HEK293 (cell line): ENCODE data around the gene NRG2.

ENCODE experiments used
- CTCF ChIA-PET: fragments of 350-600 bp; formaldehyde crosslinking; extraction: SDS; loops from one replicate; lab custom pipeline; 2021; ENCODE audit warnings: antibody characterized with exemption; lab: Yijun Ruan, JAX
- POLR2A ChIA-PET: fragments of 300-600 bp; formaldehyde crosslinking; extraction: SDS; loops from one replicate; lab custom pipeline; 2020; ENCODE audit warnings: antibody characterized with exemption, inconsistent platforms; lab: Yijun Ruan, JAX
- H3K27ac ChIP-seq: fragments of 200-500 bp; sonication (Bioruptor generic); 2 replicates; pipeline ENCODE4 v1.5.1; 2014; ENCODE audit warnings: low read depth, low read length, control low read depth, inconsistent platforms; ENCODE audit errors: extremely low read depth
- H3K36me3 ChIP-seq, 2 experiments: fragments of 200-500 bp in 1 of 2; sonication (Bioruptor generic) in 1 of 2; 1 replicate in 1 of 2; 2 replicates in 1 of 2; pipeline ENCODE4 v1.5.1; 2014 to 2017; ENCODE audit warnings: inconsistent platforms in 2 of 2, low read length in 2 of 2; ENCODE audit not compliant: control insufficient read depth in 2 of 2, insufficient read depth in 1 of 2
- H3K4me1 ChIP-seq: fragments of 200-500 bp; sonication (Bioruptor generic); 2 replicates; pipeline ENCODE4 v1.5.1; 2014; ENCODE audit warnings: mild to moderate bottlenecking, low read length, inconsistent platforms; ENCODE audit not compliant: control insufficient read depth, insufficient read depth
- H3K4me3 ChIP-seq: 2 replicates; pipeline ENCODE4 v1.5.1; 2011; ENCODE audit warnings: low read depth, mild to moderate bottlenecking, control low read depth, low read length, moderate library complexity
- H3K9me3 ChIP-seq: fragments of 200-500 bp; sonication (Bioruptor generic); 2 replicates; pipeline ENCODE4 v1.5.1; 2014; ENCODE audit warnings: low read depth, low read length, inconsistent platforms; ENCODE audit not compliant: control insufficient read depth, insufficient read depth
- EGR2 ChIP-seq: fragments of 450-650 bp; formaldehyde crosslinking; IDR thresholded peaks from 2 replicates; pipeline ENCODE4 v1.5.1; 2016; ENCODE audit warnings: low read depth, missing biosample characterization, missing genetic modification characterization
- GLIS1 ChIP-seq: fragments of 450-650 bp; formaldehyde crosslinking; IDR thresholded peaks from 2 replicates; pipeline ENCODE4 v1.5.1; 2016; ENCODE audit warnings: missing biosample characterization, missing genetic modification characterization
- GLIS2 ChIP-seq: fragments of 450-650 bp; formaldehyde crosslinking; IDR thresholded peaks from 2 replicates; pipeline ENCODE4 v1.5.1; 2016; ENCODE audit warnings: missing biosample characterization, missing genetic modification characterization
- HOXA7 ChIP-seq: sonication (generic); formaldehyde crosslinking; IDR thresholded peaks from 2 replicates; pipeline ENCODE4 v1.8.1; 2022; ENCODE audit warnings: missing genetic modification reagents, borderline replicate concordance
- KLF16 ChIP-seq: fragments of 450-650 bp; formaldehyde crosslinking; IDR thresholded peaks from 2 replicates; pipeline ENCODE4 v1.5.1; 2017; ENCODE audit warnings: missing biosample characterization, missing genetic modification characterization
- OVOL3 ChIP-seq: fragments of 450-650 bp; formaldehyde crosslinking; IDR thresholded peaks from 2 replicates; pipeline ENCODE4 v1.5.1; 2016; ENCODE audit warnings: missing biosample characterization, missing genetic modification characterization
- PBX3 ChIP-seq: sonication (generic); formaldehyde crosslinking; IDR thresholded peaks from 2 replicates; pipeline ENCODE4 v1.8.1; 2022; ENCODE audit warnings: mild to moderate bottlenecking, moderate library complexity, missing genetic modification reagents
- SP2 ChIP-seq: fragments of 450-650 bp; formaldehyde crosslinking; IDR thresholded peaks from 2 replicates; pipeline ENCODE4 v1.5.1; 2016; ENCODE audit warnings: missing biosample characterization, missing genetic modification characterization
- TRIM28 ChIP-seq: IDR thresholded peaks from 2 replicates; pipeline ENCODE4 v1.6.1; 2011; ENCODE audit warnings: low read length, control low read depth, borderline replicate concordance
- ZBTB17 ChIP-seq: fragments of 450-650 bp; formaldehyde crosslinking; IDR thresholded peaks from 2 replicates; pipeline ENCODE4 v1.5.1; 2016; ENCODE audit warnings: missing biosample characterization, missing genetic modification characterization
- ZBTB49 ChIP-seq: fragments of 450-650 bp; formaldehyde crosslinking; IDR thresholded peaks from 2 replicates; pipeline ENCODE4 v1.5.1; 2016; ENCODE audit warnings: missing biosample characterization, missing genetic modification characterization, low read depth
- ZEB2 ChIP-seq: fragments of 450-650 bp; formaldehyde crosslinking; IDR thresholded peaks from 2 replicates; pipeline ENCODE4 v1.5.1; 2016; ENCODE audit warnings: missing biosample characterization, missing genetic modification characterization
- ZFHX2 ChIP-seq: fragments of 450-650 bp; formaldehyde crosslinking; conservative IDR thresholded peaks from 2 replicates; pipeline ENCODE4 v1.5.1; 2016; ENCODE audit warnings: missing biosample characterization, missing genetic modification characterization
- ZFP37 ChIP-seq: fragments of 450-650 bp; formaldehyde crosslinking; IDR thresholded peaks from 2 replicates; pipeline ENCODE4 v1.5.1; 2016; ENCODE audit warnings: missing biosample characterization, missing genetic modification characterization
- ZIC2 ChIP-seq: fragments of 450-650 bp; formaldehyde crosslinking; IDR thresholded peaks from 2 replicates; pipeline ENCODE4 v1.5.1; 2016; ENCODE audit warnings: missing biosample characterization, missing genetic modification characterization
- ZNF211 ChIP-seq: fragments of 450-650 bp; formaldehyde crosslinking; IDR thresholded peaks from 2 replicates; pipeline ENCODE4 v1.5.1; 2016; ENCODE audit warnings: low read depth, missing biosample characterization, missing genetic modification characterization
- ZNF335 ChIP-seq: fragments of 450-650 bp; formaldehyde crosslinking; conservative IDR thresholded peaks from 2 replicates; pipeline ENCODE4 v1.5.1; 2016; ENCODE audit warnings: missing biosample characterization, missing genetic modification characterization
- ZNF362 ChIP-seq: fragments of 450-650 bp; formaldehyde crosslinking; IDR thresholded peaks from 2 replicates; pipeline ENCODE4 v1.5.1; 2016; ENCODE audit warnings: missing biosample characterization, missing genetic modification characterization
- ZNF449 ChIP-seq: fragments of 450-650 bp; formaldehyde crosslinking; IDR thresholded peaks from 2 replicates; pipeline ENCODE4 v1.5.1; 2017; ENCODE audit warnings: missing biosample characterization, mild to moderate bottlenecking, missing genetic modification characterization, moderate library complexity
- ZNF521 ChIP-seq: fragments of 450-650 bp; formaldehyde crosslinking; IDR thresholded peaks from 2 replicates; pipeline ENCODE4 v1.5.1; 2017; ENCODE audit warnings: missing biosample characterization, mild to moderate bottlenecking, missing genetic modification characterization
- ZNF561 ChIP-seq: fragments of 450-650 bp; IDR thresholded peaks from 2 replicates; pipeline ENCODE4 v1.5.1; 2018; ENCODE audit warnings: missing biosample characterization, missing genetic modification characterization, borderline replicate concordance
- ZNF600 ChIP-seq: fragments of 450-650 bp; formaldehyde crosslinking; IDR thresholded peaks from 2 replicates; pipeline ENCODE4 v1.5.1; 2016; ENCODE audit warnings: missing biosample characterization, missing genetic modification characterization
- ZNF692 ChIP-seq: fragments of 450-650 bp; formaldehyde crosslinking; IDR thresholded peaks from 2 replicates; pipeline ENCODE4 v1.5.1; 2016; ENCODE audit warnings: missing biosample characterization, missing genetic modification characterization

NRG2 gene

GRCh38 chr5:139956342-139956741 is 86.8 kb downstream of the NRG2 start:
- POLR2A ChIA-PET: no interaction called here
- H3K4me3 ChIP-seq: no peak overlapping the region
- H3K36me3 ChIP-seq: no peaks in the 10 kb centered on the region
- CTCF ChIA-PET: interaction anchor here (0.6 to 7.0 kb wide), 3 partner anchors 12 to 169 kb away, joined by 3 to 99 read pairs (median 3); no protein-coding TSS in a partner anchor
- no peaks in the 10 kb centered on the region for H3K9me3 ChIP-seq
- peaks cover 10% of the 10 kb centered on the region for H3K4me1 ChIP-seq
- no peak overlapping the region for H3K27ac ChIP-seq
- TF ChIP-seq ZNF211 (tag by site-specific recombination) (no peak), OVOL3 (no peak), ZNF362 (tag by site-specific recombination) (no peak), ZNF521 (tag by site-specific recombination) (no peak), ZBTB49 (tag by site-specific recombination) (no peak), ZFP37 (tag by site-specific recombination) (no peak), SP2 (tag by site-specific recombination) (no peak), GLIS2 (tag by site-specific recombination) (no peak), KLF16 (tag by site-specific recombination) (no peak), PBX3 (no peak)

GRCh38 chr5:139955616-139956273 is 87.4 kb downstream of the NRG2 start:
- CTCF ChIA-PET: interaction anchor here (0.6 to 7.0 kb wide), 2 partner anchors 13 to 92 kb away, joined by 3 to 99 read pairs; no protein-coding TSS in a partner anchor
- Histone ChIP-seq H3K4me1 (peaks cover 10% of the 10 kb centered on the region), H3K36me3 (no peaks in the 10 kb centered on the region), H3K9me3 (no peaks in the 10 kb centered on the region)
- TF ChIP-seq ZNF335 (tag by site-specific recombination): peak; percentile 51
- TF ChIP-seq ZNF449 (tag by site-specific recombination): no peak
- TF ChIP-seq ZEB2 (tag by site-specific recombination): 0 out of 2 replicates have a peak, but pooled peaks have one; percentile 39
- TF ChIP-seq GLIS2 (tag by site-specific recombination): peak; percentile 33; the same call in 1 of the 2 replicates
- TF ChIP-seq EGR2 (tag by site-specific recombination): peak; percentile 20; the same call in 1 of the 2 replicates
- peak; percentile 72 for TF ChIP-seq ZNF600 (tag by site-specific recombination)
- 0 out of 2 replicates have a peak, but pooled peaks have one; percentile 31 for TF ChIP-seq ZNF561 (tag by site-specific recombination)
- peak; percentile 76 for TF ChIP-seq ZBTB17
- TF ChIP-seq HOXA7 (CRISPR knock-in tag): no peak
- TF ChIP-seq ZIC2 (tag by site-specific recombination): peak; percentile 88
- peak; percentile 83 for TF ChIP-seq GLIS1 (tag by site-specific recombination)
- TF ChIP-seq ZFHX2 (tag by site-specific recombination): peak; percentile 23; the same call in 1 of the 2 replicates
- 0 out of 2 replicates have a peak, but pooled peaks have one; percentile 13 for TF ChIP-seq TRIM28
- no peak for TF ChIP-seq ZNF692 (tag by site-specific recombination)
- TF ChIP-seq, all 188 proteins: peak for 11
- H3K27ac ChIP-seq: no peak overlapping the region
- POLR2A ChIA-PET: no interaction called here
- no peak overlapping the region for H3K4me3 ChIP-seq
